Smooth muscle cell (in vitro differentiated cells): ENCODE measurements around the gene SPPL3. TPM values are rescaled to one million over a fixed set of nuclear protein-coding genes. Genes with fewer than 3 reads are reported as not detected.
"Not testable (repeated sequence)": the region's sequence is repeated elsewhere in the genome, so short reads cannot be mapped to it uniquely, and the experiment has no call there.

Experiments used
- DNase-seq: peaks from one replicate; lab custom pipeline; 2025; ENCODE audit not compliant: unreplicated experiment; lab: John Stamatoyannopoulos, UW
- H2AFZ ChIP-seq: fragments of 200-600 bp; sonication (generic); 2 replicates; pipeline ENCODE4 v1.6.0; 2016; ENCODE audit warnings: antibody characterized with exemption, low read depth, mild to moderate bottlenecking
- H3F3A ChIP-seq: fragments of 200-600 bp; sonication (generic); 2 replicates; pipeline ENCODE4 v1.6.0; 2017; ENCODE audit warnings: antibody characterized with exemption, low read depth
- H3K27ac ChIP-seq: fragments of 200-600 bp; sonication (generic); 2 replicates; pipeline ENCODE4 v1.5.1; 2016; ENCODE audit warnings: low read depth, mild to moderate bottlenecking
- H3K27me3 ChIP-seq: fragments of 200-600 bp; sonication (generic); 2 replicates; pipeline ENCODE4 v1.6.1; 2016; ENCODE audit warnings: low read depth, mild to moderate bottlenecking
- H3K36me3 ChIP-seq: fragments of 200-600 bp; sonication (generic); 2 replicates; pipeline ENCODE4 v1.5.1; 2016; ENCODE audit warnings: low read depth
- H3K4me1 ChIP-seq: fragments of 200-600 bp; sonication (generic); 2 replicates; pipeline ENCODE4 v1.5.1; 2016; ENCODE audit warnings: low read depth
- H3K4me2 ChIP-seq: fragments of 200-600 bp; sonication (generic); 2 replicates; pipeline ENCODE4 v1.6.0; 2016; ENCODE audit warnings: mild to moderate bottlenecking
- H3K4me3 ChIP-seq: fragments of 200-600 bp; sonication (generic); 2 replicates; pipeline ENCODE4 v1.5.1; 2016; ENCODE audit warnings: mild to moderate bottlenecking
- H3K79me2 ChIP-seq: fragments of 200-600 bp; sonication (generic); 2 replicates; pipeline ENCODE4 v1.6.0; 2016; ENCODE audit warnings: low read depth, mild to moderate bottlenecking
- H3K9ac ChIP-seq: fragments of 200-600 bp; sonication (generic); 2 replicates; pipeline ENCODE4 v1.6.0; 2016; ENCODE audit warnings: low read depth
- H3K9me3 ChIP-seq: fragments of 200-600 bp; sonication (generic); replicated peaks from 2 replicates; pipeline ENCODE4 v1.5.1; 2016; ENCODE audit warnings: low read depth
- H4K20me1 ChIP-seq: fragments of 200-600 bp; sonication (generic); 2 replicates; pipeline ENCODE4 v1.6.0; 2016; ENCODE audit warnings: low read depth
- WGBS: methylation state at CpG from one replicate; pipeline ENCODE4 v1.1.7; 2016; ENCODE audit warnings: low lambda C conversion rate; 5-methylcytosine and 5-hydroxymethylcytosine counted together
- polyA plus RNA-seq: library from polyadenylated mRNA; unstranded; fragments of >200 nt; fragmentation: Nextera tagmentation; extraction: Ambion mirVana; gene quantifications from 2 replicates; pipeline ENCODE4 v1.2.1, GENCODE V29; 2016
- total RNA-seq: library from RNA; depleted of rRNA; stranded (reverse); fragments of >200 nt; gene quantifications from 2 replicates; pipeline ENCODE4 v1.2.3, GENCODE V29; 2014
- TF ChIP-seq, protein P1 (sequence below): fragments of 200-600 bp; sonication (generic); IDR thresholded peaks from 2 replicates; pipeline ENCODE4 v1.5.1; 2017; ENCODE audit warnings: borderline replicate concordance, mild to moderate bottlenecking, antibody characterized with exemption; ENCODE audit not compliant: insufficient read depth, poor library complexity, severe bottlenecking

The SPPL3 gene
- total and polyA plus RNA-seq, 2 experiments from 2014 or later, result 22.5 to 27.0 TPM

DNA sequence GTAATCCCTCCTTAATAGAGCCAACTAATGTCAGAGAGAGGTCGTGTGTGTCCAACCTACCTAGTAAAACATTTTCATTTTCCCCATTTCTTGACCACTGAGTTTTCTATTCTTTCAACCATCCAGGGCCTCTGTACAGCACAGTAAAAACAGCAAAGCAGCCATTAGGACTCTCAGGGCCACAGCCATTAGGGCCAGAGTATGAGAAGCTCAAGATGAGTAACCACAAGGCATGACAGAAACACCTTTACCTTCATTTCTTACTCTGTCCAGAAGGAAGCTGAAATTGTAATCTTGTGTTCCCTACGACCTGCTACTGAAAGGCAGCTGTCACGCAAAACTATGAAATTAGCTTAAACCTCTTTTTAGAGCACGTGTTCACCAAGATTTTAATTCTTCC lies 2.3 kb downstream of the SPPL3 start:
- H3K4me3 ChIP-seq, result peak overlapping the region; percentile 96
- H3K4me2 ChIP-seq, result peak overlapping the region; percentile 97
- H3K27ac ChIP-seq, result no peak overlapping the region
- 85% methylated on average over 4 of the region's 4 CpGs for WGBS
- H3K79me2 ChIP-seq, result peaks cover 68% of the 10 kb centered on the region
- TF ChIP-seq, protein P1, sequence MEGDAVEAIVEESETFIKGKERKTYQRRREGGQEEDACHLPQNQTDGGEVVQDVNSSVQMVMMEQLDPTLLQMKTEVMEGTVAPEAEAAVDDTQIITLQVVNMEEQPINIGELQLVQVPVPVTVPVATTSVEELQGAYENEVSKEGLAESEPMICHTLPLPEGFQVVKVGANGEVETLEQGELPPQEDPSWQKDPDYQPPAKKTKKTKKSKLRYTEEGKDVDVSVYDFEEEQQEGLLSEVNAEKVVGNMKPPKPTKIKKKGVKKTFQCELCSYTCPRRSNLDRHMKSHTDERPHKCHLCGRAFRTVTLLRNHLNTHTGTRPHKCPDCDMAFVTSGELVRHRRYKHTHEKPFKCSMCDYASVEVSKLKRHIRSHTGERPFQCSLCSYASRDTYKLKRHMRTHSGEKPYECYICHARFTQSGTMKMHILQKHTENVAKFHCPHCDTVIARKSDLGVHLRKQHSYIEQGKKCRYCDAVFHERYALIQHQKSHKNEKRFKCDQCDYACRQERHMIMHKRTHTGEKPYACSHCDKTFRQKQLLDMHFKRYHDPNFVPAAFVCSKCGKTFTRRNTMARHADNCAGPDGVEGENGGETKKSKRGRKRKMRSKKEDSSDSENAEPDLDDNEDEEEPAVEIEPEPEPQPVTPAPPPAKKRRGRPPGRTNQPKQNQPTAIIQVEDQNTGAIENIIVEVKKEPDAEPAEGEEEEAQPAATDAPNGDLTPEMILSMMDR, result no peak
- H4K20me1 ChIP-seq, result peaks cover 65% of the 10 kb centered on the region
- peaks cover 9% of the 10 kb centered on the region for H3F3A ChIP-seq
- DNase-seq, result no peak
- peaks cover 10% of the 10 kb centered on the region for H3K4me1 ChIP-seq
- no peaks in the 10 kb centered on the region for H3K27me3 ChIP-seq
- H3K36me3 ChIP-seq, result no peaks in the 10 kb centered on the region
- no peak overlapping the region for H3K9ac ChIP-seq
- no peaks in the 10 kb centered on the region for H3K9me3 ChIP-seq
- H2AFZ ChIP-seq, result no peak overlapping the region

DNA sequence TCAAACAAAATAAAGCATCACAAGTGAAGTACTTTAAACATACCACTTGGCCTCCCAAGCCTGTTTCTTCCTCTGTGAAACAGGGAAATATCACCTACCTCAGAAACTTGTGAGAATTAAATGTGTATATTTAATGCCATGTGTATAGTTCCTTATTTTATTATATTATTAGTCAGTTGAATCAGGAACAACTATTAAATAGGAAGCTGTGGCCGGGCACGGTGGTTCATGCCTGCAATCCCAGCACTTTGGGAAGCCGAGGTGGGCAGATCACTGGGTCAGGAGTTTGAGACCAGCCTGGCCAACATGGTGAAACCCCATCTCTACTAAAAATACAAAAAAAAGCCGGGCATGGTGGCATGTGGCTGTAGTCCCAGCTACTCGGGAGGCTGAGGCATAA lies 3.1 kb downstream of the SPPL3 start:
- peaks cover 75% of the 10 kb centered on the region for H3K79me2 ChIP-seq
- WGBS, result 94% methylated on average over 5 of the region's 5 CpGs

DNA sequence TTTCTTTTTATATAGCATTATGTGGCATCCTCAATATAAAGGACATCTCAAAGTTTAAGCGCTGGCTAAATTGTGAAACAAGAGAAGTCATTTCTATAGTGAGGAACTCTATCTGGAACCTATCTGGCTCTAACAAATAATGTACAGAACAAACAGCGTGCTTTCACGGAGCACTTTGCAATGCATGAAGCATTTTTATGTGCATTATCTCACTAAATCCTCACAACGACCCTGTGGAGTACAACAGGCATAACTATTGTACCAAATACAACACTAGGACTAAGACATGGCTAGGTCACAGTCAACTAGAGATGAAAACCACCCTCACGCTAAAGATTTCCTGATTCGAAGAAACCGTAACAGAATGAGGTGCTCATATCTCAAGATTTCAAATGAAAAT lies 8.6 kb downstream of the SPPL3 start:
- Histone ChIP-seq H4K20me1 (peaks cover 95% of the 10 kb centered on the region), H3K27ac (no peak overlapping the region), H3K36me3 (no peaks in the 10 kb centered on the region), H2AFZ (no peak overlapping the region), H3K79me2 (peaks cover 90% of the 10 kb centered on the region), H3K4me2 (no peak overlapping the region), H3K9me3 (no peaks in the 10 kb centered on the region), H3K9ac (no peak overlapping the region), H3K27me3 (no peaks in the 10 kb centered on the region), H3K4me3 (no peak overlapping the region), H3K4me1 (no peaks in the 10 kb centered on the region), H3F3A (no peaks in the 10 kb centered on the region)
- TF ChIP-seq, protein P1, result no peak
- DNase-seq, result no peak
- 93% methylated on average over 7 of the region's 7 CpGs for WGBS

More for the DNA sequence above, 3.1 kb downstream of the SPPL3 start:
- not testable (repeated sequence) for H3K36me3 ChIP-seq, DNase-seq, H3K4me2 ChIP-seq, H2AFZ ChIP-seq, H3K9me3 ChIP-seq, H3K27ac ChIP-seq, H3K27me3 ChIP-seq, H3K4me3 ChIP-seq, H3F3A ChIP-seq, H3K9ac ChIP-seq
- H4K20me1 ChIP-seq, result peaks cover 72% of the 10 kb centered on the region
- H3K4me1 ChIP-seq, result peaks cover 10% of the 10 kb centered on the region

DNA sequence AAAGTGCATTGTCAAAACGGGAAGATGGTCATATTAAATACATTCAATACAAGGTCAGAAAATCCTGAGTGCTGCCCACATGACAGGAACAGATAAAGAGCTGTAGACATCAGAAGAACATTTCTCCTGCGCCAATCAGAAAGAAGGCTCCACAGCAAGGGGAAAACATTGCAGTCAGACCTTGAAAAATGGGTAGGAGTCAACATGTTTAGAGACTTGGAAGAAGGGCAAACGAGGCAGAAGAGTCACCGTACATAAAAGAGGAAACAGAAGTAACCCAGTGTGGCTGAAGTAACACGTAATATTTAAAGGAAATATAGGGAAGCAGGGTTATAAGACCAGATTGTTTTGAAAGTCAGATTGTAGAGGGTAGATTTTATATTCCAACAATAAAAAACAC lies 11.9 kb downstream of the SPPL3 start:
- DNase-seq, result no peak
- Histone ChIP-seq H3K27me3 (no peaks in the 10 kb centered on the region), H3K79me2 (peaks cover 89% of the 10 kb centered on the region), H3K27ac (no peak overlapping the region), H3K4me2 (no peak overlapping the region), H3K4me1 (no peaks in the 10 kb centered on the region), H3K4me3 (no peak overlapping the region), H4K20me1 (peaks cover 94% of the 10 kb centered on the region), H3F3A (no peaks in the 10 kb centered on the region), H2AFZ (no peak overlapping the region), H3K9me3 (no peaks in the 10 kb centered on the region), H3K9ac (no peak overlapping the region), H3K36me3 (no peaks in the 10 kb centered on the region)
- 87% methylated on average over 5 of the region's 5 CpGs for WGBS
- TF ChIP-seq, protein P1, result no peak
